Thoracic aorta (tissue), 2 donors: ENCODE results near the gene TMEM258. TPM values are rescaled to one million over a fixed set of nuclear protein-coding genes. Genes with fewer than 3 reads are reported as not detected.

Source experiments
- ATAC-seq: fragments of 150-250 bp; one replicate; pipeline ENCODE4 v1.8.0; 2017; ENCODE audit warnings: low read depth; ENCODE audit not compliant: insufficient number of reproducible peaks, low FRiP score
- DNase-seq: peaks from one replicate; pipeline ENCODE4 v3.0.0-alpha.2; 2020; ENCODE audit warnings: low spot score
- H3K27ac ChIP-seq, 2 donors: fragments of 200-600 bp; sonication (generic); 1 replicate in 1 of 2; 2 replicates in 1 of 2; pipeline ENCODE4 v1.5.1; 2016; ENCODE audit warnings: mild to moderate bottlenecking in 2 of 2, moderate library complexity in 2 of 2
- H3K27me3 ChIP-seq: fragments of 200-600 bp; sonication (generic); replicated peaks from 2 replicates; pipeline ENCODE4 v1.6.0; 2016; ENCODE audit warnings: mild to moderate bottlenecking; ENCODE audit not compliant: insufficient read depth
- H3K36me3 ChIP-seq: fragments of 200-600 bp; sonication (generic); one replicate; pipeline ENCODE4 v1.5.1; 2016
- H3K4me1 ChIP-seq, 2 donors: fragments of 200-600 bp; sonication (generic); 1 replicate in 1 of 2; 2 replicates in 1 of 2; pipeline versions ENCODE4 v1.5.1 to v1.6.0; 2016; ENCODE audit warnings: low read depth in 2 of 2, mild to moderate bottlenecking in 1 of 2; ENCODE audit not compliant: control insufficient read depth in 1 of 2
- H3K4me3 ChIP-seq: fragments of 200-600 bp; sonication (generic); 2 replicates; pipeline ENCODE4 v1.5.1; 2016; ENCODE audit warnings: mild to moderate bottlenecking
- H3K9me3 ChIP-seq: fragments of 200-600 bp; sonication (generic); 2 replicates; pipeline ENCODE4 v1.5.1; 2016
- CTCF ChIP-seq: fragments of 200-600 bp; sonication (generic); IDR thresholded peaks from one replicate; pipeline ENCODE4 v1.5.1; 2019; ENCODE audit warnings: antibody characterized with exemption
- total RNA-seq, 2 donors: library from RNA; depleted of rRNA; stranded (reverse); fragments of >200 nt; gene quantifications; one replicate each; pipeline versions ENCODE4 v1.1.0 to v1.2.3, GENCODE V29; 2016

TMEM258 gene
- total RNA-seq, 2 donors from 2014 or later: 17.3 to 63.6 TPM

- peaks cover 4 to 10% of the 10 kb centered on the region in 2 donors for H3K4me1 ChIP-seq
- no peak for TF ChIP-seq CTCF
- H3K4me3 ChIP-seq: peak overlapping the region; percentile 92
- ATAC-seq: peak; percentile 8
- peaks cover 20% of the 10 kb centered on the region for H3K36me3 ChIP-seq
- H3K27ac ChIP-seq: peak overlapping the region; percentile 99 to 100
- no peak for DNase-seq
- no peaks in the 10 kb centered on the region for H3K9me3 ChIP-seq
- H3K27me3 ChIP-seq: no peaks in the 10 kb centered on the region
Measured at GRCh38 chr11:61814247-61814957, 22.0 kb upstream of the TMEM258 start.

GRCh38 chr11:61812736-61813411 is 20.5 kb upstream of the TMEM258 start:
- no peak for TF ChIP-seq CTCF

GRCh38 chr11:61811831-61812230 is 19.4 kb upstream of the TMEM258 start:
- Histone ChIP-seq H3K36me3 (peaks cover 39% of the 10 kb centered on the region), H3K27ac (no peak overlapping the region), H3K4me3 (no peak overlapping the region), H3K27me3 (no peaks in the 10 kb centered on the region), H3K4me1 (no peaks in the 10 kb centered on the region), H3K9me3 (no peaks in the 10 kb centered on the region)
- no peak for ATAC-seq
- no peak for DNase-seq
- TF ChIP-seq CTCF: no peak

More at GRCh38 chr11:61812736-61813411, 20.5 kb upstream of the TMEM258 start:
- Histone ChIP-seq H3K27me3 (no peaks in the 10 kb centered on the region), H3K36me3 (peaks cover 30% of the 10 kb centered on the region), H3K9me3 (no peaks in the 10 kb centered on the region), H3K4me1 (peaks cover 4 to 9% of the 10 kb centered on the region in 2 donors), H3K27ac (no peak overlapping the region), H3K4me3 (no peak overlapping the region)
- DNase-seq: no peak
- no peak for ATAC-seq

- no peak overlapping the region for H3K4me3 ChIP-seq
- TF ChIP-seq CTCF: no peak
- H3K27ac ChIP-seq: no peak overlapping the region
- H3K9me3 ChIP-seq: no peaks in the 10 kb centered on the region
- no peaks in the 10 kb centered on the region for H3K4me1 ChIP-seq
- DNase-seq (no peak), ATAC-seq (no peak)
- no peaks in the 10 kb centered on the region for H3K27me3 ChIP-seq
- peaks cover 41% of the 10 kb centered on the region for H3K36me3 ChIP-seq
Measured at GRCh38 chr11:61810671-61811175, 18.3 kb upstream of the TMEM258 start.

- Histone ChIP-seq H3K27me3 (no peaks in the 10 kb centered on the region), H3K36me3 (peaks cover 66% of the 10 kb centered on the region), H3K9me3 (no peaks in the 10 kb centered on the region), H3K4me1 (no peaks in the 10 kb centered on the region), H3K4me3 (no peak overlapping the region), H3K27ac (no peak overlapping the region)
- TF ChIP-seq CTCF: no peak
- no peak for DNase-seq
- ATAC-seq: no peak
Measured at GRCh38 chr11:61806785-61807184, 14.4 kb upstream of the TMEM258 start.
